Right lobe of liver (tissue), 4 donors: Measurements from ENCODE around the gene EXOSC9.

Experiments
- POLR2A ChIP-seq: fragments of 450-650 bp; IDR thresholded peaks from one replicate; pipeline ENCODE4 v1.6.1; 2017; ENCODE audit warnings: antibody characterized with exemption, mild to moderate bottlenecking
- TF ChIP-seq, protein P1 (sequence below), 4 donors: fragments of 200-600 bp in 3 of 4; fragments of 450-650 bp in 1 of 4; IDR thresholded peaks; one replicate each; pipeline versions ENCODE4 v1.5.1 to v1.8.0; 2016 to 2022; ENCODE audit warnings: antibody characterized with exemption in 4 of 4, mild to moderate bottlenecking in 2 of 4
- donor health status: DM: no; HTN: no; CAD: no.
- donor health status: DM: no; HTN: no; CAD: no.
- donor health status: DM: no; HTN: yes; CAD: no.

DNA sequence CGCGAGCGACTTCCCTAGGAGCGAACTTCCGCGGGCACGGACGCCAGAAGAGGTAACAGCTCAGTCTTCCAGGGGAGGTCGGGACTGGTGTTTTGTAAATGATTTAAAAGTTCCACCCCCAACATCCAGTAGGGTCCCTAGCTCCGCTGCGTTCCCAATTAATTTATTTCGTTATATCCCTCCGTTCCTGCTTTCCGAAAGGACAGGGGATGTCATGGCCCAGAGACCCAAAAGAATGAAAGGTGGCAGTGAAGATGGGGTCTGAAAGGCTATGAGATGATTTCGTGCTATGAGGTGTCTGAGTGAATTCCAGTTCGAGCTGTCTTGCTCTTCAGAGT, 35.8 kb upstream of the EXOSC9 start:
- TF ChIP-seq, protein P1, sequence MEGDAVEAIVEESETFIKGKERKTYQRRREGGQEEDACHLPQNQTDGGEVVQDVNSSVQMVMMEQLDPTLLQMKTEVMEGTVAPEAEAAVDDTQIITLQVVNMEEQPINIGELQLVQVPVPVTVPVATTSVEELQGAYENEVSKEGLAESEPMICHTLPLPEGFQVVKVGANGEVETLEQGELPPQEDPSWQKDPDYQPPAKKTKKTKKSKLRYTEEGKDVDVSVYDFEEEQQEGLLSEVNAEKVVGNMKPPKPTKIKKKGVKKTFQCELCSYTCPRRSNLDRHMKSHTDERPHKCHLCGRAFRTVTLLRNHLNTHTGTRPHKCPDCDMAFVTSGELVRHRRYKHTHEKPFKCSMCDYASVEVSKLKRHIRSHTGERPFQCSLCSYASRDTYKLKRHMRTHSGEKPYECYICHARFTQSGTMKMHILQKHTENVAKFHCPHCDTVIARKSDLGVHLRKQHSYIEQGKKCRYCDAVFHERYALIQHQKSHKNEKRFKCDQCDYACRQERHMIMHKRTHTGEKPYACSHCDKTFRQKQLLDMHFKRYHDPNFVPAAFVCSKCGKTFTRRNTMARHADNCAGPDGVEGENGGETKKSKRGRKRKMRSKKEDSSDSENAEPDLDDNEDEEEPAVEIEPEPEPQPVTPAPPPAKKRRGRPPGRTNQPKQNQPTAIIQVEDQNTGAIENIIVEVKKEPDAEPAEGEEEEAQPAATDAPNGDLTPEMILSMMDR (IDR thresholded peaks at IDR 0.05), result no peak
- no peak for TF ChIP-seq POLR2A
